NCI-H2107 treated with DMSO at 0.1 percent for 48 hours (cell line): Measurements from ENCODE around the gene CAMSAP3.

Experiments used
- DNase-seq: peaks from one replicate; lab custom pipeline; 2025; ENCODE audit not compliant: unreplicated experiment; lab: John Stamatoyannopoulos, UW

Gene CAMSAP3

DNA sequence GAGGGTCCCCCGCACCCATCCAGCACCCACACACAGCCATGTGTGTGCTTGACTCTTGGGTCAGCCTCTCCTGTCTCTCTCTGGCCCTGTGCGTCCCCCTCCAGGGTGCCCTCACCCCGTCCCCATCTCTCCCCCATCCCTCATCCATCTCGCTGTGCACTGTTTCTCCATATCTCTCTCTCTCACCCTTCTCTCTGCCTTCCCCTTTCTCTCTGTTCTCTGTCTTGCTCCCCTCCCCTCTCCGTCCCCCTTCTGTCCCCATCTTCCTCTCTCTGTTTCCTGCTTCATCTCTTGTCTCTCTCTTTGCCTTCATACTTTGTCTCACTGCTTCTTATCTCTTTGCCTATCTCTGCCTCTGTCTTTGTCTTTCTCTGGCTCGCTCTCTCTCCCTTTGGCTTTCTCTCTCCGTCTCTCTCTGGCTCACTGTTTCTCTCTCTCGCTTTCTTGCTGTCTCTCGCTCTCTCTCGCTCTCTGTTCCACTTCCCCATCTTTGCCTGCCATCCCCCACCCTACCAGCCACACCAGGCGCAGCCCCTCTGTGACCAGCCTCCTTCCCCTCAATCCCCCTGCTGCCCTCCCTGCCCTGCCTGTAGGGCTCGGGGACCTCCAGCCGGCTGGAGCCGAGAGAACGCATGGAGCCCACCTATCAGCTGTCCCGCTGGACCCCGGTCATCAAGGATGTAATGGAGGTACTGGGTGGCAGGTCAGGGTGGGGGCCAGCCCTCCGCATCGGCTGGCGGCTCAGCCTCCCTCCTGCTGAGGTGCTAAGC is 50.2 kb downstream of the CAMSAP3 start:
- no peak for DNase-seq

DNA sequence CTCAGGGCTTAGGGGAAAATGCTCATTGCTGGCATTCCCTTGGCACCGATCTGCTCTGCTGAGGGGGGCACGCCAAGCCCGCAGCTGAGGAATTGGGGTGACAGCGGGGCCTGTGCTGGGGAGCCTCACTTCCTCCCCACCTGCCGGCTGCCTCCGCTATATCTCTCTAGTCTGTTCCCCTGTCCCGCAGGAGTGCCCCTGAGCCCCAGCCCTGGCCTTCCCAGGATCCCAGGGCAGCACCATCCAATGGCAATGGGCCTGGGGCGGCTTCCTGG is 50.7 kb downstream of the CAMSAP3 start:
- DNase-seq = no peak

DNA sequence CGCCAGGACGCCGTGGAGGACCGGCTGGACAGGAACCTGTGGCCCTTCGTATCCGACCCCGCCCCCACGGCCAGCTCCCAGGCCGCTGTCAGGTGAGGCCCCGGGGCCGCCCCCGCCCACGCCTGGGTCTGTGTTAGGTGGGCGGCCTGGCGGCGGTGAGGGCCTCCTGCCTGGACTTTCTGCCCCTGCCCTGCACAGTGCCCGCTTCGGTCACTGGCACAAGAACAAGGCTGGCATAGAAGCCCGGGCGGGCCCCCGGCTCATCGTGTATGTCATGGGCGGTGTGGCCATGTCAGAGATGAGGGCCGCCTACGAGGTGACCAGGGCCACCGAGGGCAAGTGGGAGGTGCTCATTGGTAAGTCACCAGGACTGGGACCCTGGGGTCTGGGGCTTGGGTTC is 51.5 kb downstream of the CAMSAP3 start:
- DNase-seq = no peak

DNA sequence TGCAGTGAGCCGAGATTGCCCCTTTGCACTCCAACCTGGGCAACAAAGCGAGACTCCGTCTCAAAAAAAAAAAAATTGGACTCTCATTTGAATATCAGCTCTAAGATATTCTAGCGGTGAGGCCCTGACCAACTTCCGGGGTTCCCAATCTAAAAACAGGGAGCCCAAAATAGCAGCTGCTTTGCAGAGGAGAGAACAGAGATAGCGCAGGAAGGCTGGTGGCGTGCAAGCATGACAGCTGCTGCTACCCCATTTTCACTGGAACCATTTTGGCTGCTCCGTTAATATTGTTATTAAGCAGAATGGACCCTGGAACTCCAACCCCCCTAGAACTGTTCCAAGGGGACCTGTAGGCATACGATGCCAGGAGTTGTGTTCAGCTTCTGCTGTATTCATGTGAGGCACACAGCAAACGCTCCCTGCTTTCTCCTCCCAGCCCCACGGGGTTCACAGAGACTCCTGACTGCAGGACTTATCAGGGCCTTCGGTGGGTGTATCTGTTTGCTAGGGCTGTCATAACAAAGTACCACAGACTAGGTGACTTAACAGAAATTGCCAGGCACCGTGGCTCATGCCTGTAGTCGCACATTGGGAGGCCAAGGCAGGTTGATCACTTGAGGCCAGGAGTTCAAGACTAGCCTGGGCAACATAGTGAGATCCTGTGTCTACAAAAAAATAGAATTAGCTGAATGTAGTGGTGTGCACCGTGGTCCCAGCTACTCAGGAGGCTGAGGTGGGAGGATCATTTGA is 52.8 kb downstream of the CAMSAP3 start:
- no peak for DNase-seq

DNA sequence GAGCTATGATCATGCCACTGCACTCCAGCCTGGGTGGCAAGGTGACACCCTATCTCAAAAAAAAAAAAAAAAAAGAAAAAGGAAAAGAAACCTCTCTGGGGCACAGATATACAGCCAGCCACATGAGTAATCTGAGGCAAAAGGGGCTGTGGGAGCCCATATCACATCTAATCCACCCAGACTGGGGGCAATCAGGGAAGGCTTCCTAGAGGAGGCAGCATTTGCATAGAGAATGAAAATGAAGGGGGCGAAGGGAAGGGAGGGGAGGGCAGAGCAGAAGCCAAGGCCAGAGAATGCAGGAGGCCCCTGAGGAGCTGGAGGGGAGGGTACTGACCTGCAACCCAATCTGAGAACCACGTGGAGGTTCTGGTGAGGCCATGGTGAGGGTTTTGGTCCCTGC is 54.5 kb downstream of the CAMSAP3 start:
- DNase-seq = no peak

DNA sequence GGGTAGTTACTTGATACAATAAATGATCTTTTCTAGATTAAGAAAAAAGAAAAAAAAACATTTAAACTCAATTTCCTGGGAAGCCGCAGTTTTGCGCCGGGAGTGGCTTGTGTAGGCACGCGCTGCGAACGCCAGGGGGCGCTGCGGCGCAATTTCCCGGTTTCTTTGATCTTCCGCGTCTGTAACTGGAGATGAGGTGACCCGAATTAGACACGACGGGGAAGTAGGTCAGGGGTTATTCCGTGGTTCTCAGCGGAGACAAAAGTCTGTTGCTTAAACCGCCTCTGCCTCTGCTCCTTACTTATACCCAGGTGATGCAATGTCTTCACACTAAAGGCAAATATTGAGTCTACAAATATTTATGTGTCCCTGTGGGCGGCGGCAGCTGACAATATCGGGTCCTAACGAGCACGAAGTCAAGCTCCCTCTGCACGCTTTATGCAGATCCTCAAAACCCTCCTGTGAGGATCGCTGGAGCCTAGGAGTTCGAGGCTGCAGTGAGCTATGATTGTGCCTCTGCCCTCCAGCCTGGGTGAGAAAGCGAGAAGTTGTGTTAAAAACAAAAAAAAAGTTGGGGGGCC is 56.5 kb downstream of the CAMSAP3 start:
- peak; percentile 41 for DNase-seq

DNA sequence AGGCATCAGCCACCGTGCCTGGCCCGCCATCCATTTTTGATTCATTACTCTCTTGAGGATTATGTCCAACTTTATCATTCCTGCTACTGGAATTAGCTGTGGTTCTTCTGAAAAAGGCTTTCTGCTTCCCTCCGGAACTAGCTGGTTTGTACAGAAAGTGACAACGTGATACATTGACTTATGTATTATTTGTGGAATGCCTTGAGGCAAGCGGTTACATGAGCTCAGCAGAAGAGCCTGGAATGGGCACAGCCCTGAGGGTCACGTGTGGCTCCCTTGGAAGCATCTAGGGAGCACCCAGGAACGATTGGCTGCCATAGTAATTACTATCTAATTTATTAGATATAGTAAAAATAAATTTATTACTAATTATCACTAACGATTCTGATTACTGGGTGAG is 58.7 kb downstream of the CAMSAP3 start:
- no peak for DNase-seq

DNA sequence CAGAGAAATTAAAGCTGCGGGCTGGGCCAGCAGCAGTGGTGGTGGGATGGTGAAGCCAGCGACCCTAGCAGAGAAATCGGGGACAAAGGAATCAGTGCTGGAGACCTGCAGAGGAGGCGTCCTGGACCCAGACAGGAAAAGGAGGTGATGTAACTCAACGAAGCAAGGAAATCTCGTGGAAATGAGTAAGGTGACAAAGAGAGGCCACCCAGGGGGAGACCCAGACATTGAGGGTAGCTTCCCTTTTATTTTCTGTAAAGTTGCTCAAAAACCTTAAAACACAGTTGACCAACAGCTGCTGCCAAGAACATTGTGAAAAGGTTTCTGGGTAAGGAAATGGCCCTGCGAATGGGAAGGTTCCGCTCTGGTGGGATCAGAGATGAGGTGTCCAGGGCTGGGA is 59.9 kb downstream of the CAMSAP3 start:
- no peak for DNase-seq

DNA sequence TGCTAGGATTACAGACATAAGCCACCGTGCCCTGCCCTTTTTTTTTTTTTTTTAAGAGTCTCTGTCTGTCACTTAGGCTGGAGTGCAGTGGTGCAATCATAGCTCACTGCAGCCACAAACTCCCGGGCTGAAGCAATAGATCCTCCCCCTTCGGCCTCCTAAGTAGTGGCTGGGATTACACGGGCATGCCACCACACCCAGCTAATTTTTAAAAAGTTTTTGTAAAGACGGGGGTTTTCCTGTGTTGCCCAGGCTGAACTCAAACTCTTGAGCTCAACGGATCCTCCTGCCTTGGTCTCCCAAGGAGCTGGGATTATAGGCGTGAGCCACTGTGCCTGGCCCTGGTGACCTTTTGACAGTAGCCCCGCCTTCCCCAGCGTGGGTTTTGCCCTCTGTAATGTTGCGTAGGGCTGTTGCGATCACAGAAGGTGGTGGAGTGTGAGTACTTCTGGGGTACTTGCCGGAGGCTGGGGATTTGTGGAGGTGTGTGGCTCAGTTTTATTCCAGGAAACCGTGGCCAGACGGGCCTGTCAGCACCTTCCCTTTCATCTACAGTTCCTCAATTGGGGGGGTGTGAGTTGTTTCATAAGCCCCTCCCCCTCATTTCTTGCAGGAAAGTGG is 61.6 kb downstream of the CAMSAP3 start:
- no peak for DNase-seq

DNA sequence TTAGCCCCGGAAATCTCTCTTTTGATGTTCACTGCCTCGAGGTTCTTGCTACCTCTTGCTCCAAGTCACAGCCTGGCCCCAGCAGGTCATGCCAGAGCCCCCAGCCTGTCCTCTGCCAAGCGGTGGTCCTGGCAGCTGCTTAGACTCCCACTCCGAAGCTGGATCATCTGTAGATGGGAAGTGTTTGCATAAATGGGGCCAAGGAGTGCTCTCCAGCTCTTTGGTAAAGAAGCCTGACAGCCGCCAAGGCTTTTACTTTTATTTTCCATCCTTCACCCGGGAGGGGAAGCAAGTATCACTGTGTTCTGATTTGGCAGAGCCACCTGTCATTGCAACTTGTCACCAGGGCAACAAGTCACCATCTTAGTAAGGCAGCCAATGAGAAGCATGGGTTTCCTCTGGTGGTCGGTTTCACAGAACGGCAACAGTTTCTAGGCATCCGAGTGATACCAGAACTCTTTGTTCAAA is 62.6 kb downstream of the CAMSAP3 start:
- DNase-seq = no peak

DNA sequence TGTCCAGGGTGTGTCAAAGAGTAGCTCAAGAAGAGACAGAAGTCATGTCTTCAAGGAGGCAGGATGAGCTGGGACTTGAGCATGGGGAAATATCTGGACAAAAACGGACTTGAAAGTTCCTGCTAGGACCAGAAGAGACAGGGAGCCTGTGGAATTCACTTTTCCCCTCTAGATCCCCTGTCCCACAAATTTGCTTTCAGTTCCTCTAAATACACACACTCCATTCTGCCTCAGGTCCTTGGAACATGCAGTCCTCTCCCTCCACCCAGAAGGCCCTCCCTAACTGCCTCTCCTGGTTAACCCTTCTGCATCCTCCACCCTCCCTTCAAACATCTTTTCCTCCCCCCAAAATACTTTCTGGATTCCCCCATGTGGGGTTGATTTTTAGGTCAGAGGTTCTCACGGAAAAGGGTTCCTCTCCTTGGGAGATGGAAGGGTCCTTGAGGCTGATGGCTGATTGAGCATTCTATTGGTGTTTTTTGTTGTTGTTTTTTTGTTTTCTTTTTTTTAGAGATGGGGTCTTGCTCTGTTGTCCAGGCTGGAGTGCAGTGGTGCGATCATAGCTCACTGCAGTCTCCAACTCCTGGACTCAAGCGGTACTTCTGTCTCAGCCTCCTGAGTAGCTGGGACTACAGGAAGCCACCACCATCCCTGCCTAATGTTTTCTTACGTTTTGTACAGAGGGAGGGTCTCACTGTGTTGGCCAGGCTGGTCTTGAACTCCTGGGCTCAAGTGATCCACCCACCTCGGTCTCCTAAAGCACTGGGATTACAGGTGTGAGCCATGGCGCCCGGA is 66.3 kb downstream of the CAMSAP3 start:
- DNase-seq = no peak

DNA sequence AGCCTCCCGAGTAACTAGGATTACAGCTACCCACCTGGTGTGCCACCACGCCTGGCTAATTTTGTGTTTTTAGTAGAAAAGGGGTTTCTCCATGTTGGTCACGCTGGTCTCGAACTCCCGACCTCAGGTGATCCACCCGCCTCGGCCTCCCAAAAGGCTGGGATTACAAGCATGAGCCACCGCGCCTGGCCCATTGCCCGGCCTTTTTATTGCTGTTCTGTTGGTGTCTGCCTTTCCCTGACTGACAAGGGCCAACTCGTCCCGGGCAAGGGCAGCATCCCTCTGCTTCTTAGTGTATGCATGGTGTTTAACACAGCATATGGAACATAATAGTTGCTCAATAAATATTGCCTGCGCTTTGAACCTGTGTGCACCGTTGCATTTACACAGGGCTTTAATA is 67.0 kb downstream of the CAMSAP3 start:
- DNase-seq = no peak

DNA sequence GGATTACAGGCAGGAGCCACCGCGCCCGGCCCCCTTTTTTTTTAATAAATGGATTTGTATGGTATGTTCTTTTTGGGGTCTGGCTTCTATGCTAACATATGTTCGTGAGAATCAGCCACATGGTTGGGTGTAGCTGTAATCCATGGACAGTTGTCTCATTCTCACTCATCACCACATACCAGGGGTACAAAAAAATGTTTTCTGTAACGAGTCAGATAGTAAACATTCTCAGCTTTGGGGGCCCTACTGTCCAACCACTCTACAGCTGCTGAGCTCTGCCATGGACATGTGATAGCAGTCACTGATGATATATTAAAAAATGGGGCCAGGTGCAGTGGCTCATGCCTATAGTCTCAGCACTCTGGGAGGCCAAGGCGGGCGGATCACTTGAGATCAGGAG is 68.0 kb downstream of the CAMSAP3 start:
- no peak for DNase-seq

DNA sequence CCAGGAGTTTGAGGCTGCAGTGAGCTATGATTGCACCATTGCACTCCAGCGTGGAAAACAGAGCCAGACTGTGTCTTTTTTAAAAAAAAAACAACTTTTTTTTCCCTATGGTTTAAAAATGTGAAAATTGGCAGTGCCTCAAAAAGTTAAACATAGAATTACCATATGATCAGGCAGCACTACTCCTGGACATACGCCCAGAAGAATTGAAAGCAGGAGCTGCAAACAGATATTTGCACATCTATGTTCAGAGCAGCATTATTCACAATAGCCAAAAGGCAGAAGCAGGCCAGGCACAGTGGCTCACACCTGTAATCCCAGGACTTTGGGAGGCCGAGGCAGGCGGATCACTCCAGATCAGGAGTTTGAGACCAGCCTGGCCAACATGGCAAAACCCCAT is 69.4 kb downstream of the CAMSAP3 start:
- no peak for DNase-seq
